PFSK-1 (cell line): ENCODE results near the gene CTCF. TPM values are rescaled to one million over a fixed set of nuclear protein-coding genes. Genes with fewer than 3 reads are reported as not detected.
A peak's percentile ranks its signal among the peaks of the same experiment; 100 is the strongest.

Experiments
- FOXP2 ChIP-seq: optimal IDR thresholded peaks from 2 replicates; pipeline ENCODE3; 2011; ENCODE audit warnings: borderline replicate concordance, control low read depth, inconsistent platforms; ENCODE audit not compliant: insufficient read depth; ENCODE audit errors: extremely low read length, extremely low read depth
- POLR2AphosphoS5 ChIP-seq: IDR thresholded peaks from 2 replicates; pipeline ENCODE4 v1.6.1; 2012; ENCODE audit warnings: low read depth, mild to moderate bottlenecking, control low read depth, low read length, moderate library complexity
- REST ChIP-seq, 2 experiments: IDR thresholded peaks; 2 replicates each; pipeline versions ENCODE4 v1.6.1 to v1.8.0; 2011 to 2012; ENCODE audit warnings: low read depth in 2 of 2, low read length in 2 of 2, control low read depth in 1 of 2, inconsistent platforms in 1 of 2, mild to moderate bottlenecking in 1 of 2, moderate library complexity in 1 of 2; ENCODE audit not compliant: insufficient read depth in 1 of 2
- SIN3A ChIP-seq: IDR thresholded peaks from 2 replicates; pipeline ENCODE4 v1.6.1; 2012; ENCODE audit warnings: mild to moderate bottlenecking, low read length, moderate library complexity, borderline replicate concordance; ENCODE audit not compliant: insufficient read depth
- TAF1 ChIP-seq: IDR thresholded peaks from 2 replicates; pipeline ENCODE4 v1.6.1; 2012; ENCODE audit warnings: low read length, control low read depth, borderline replicate concordance; ENCODE audit not compliant: insufficient read depth
- polyA plus RNA-seq: library from polyadenylated mRNA; unstranded; fragments of >200 nt; gene quantifications from one replicate; pipeline ENCODE4 v1.2.1, GENCODE V29; 2012; ENCODE audit warnings: low read depth, missing spikeins; ENCODE audit not compliant: insufficient read length

CTCF gene
- 21.4 TPM for polyA plus RNA-seq

- TF ChIP-seq TAF1 (0 out of 2 replicates have a peak, but pooled peaks have one; percentile 41), POLR2AphosphoS5 (no peak), SIN3A (no peak), FOXP2 (no peak), REST (IDR thresholded peaks at IDR 0.05; ENCODE audit: insufficient read depth in 1 of 2, low read depth in 2 of 2, low read length in 2 of 2) (0 out of 4 replicates have a peak, but pooled peaks of 1 of the 2 experiments have one; percentile 3)
These were observed at the start of gene CTCF for GRCh38 chr16:67562526-67562917. TSS of gene CTCF (plus strand) at chr16:67562526. CDS start at chr16:67610833, 48,307 bp downstream.

GRCh38 chr16:67514382-67514828 lies 47.9 kb upstream of the CTCF start:
- TF ChIP-seq POLR2AphosphoS5 (no peak), FOXP2 (no peak), SIN3A (no peak), TAF1 (no peak), REST (IDR thresholded peaks at IDR 0.05; ENCODE audit: insufficient read depth in 1 of 2, low read depth in 2 of 2, low read length in 2 of 2) (no peak)

GRCh38 chr16:67516296-67517154 lies 45.8 kb upstream of the CTCF start:
- no peak for TF ChIP-seq TAF1

- TF ChIP-seq TAF1 (no peak), FOXP2 (no peak), POLR2AphosphoS5 (no peak), REST (IDR thresholded peaks at IDR 0.05; ENCODE audit: insufficient read depth in 1 of 2, low read depth in 2 of 2, low read length in 2 of 2) (no peak), SIN3A (no peak)
These were observed 45.2 kb upstream of the CTCF start for GRCh38 chr16:67517155-67517445.

- TF ChIP-seq POLR2AphosphoS5 = no peak
- TF ChIP-seq TAF1 = no peak
- TF ChIP-seq REST (IDR thresholded peaks at IDR 0.05; ENCODE audit: insufficient read depth in 1 of 2, low read depth in 2 of 2, low read length in 2 of 2) = no peak
- no peak for TF ChIP-seq SIN3A
- no peak for TF ChIP-seq FOXP2
These were observed 44.5 kb upstream of the CTCF start for GRCh38 chr16:67517661-67518423.
